Adrenal gland (tissue), 12 donors: Measurements from ENCODE around the gene ADSL. TPM values are rescaled to one million over a fixed set of nuclear protein-coding genes. Genes with fewer than 3 reads are reported as not detected.
A peak's percentile ranks its signal among the peaks of the same experiment; 100 is the strongest.

Source experiments
- DNase-seq, 7 donors: peaks; one replicate each; pipeline ENCODE4 v3.0.0-alpha.2; 2019 to 2020
- H3K27ac ChIP-seq, 5 donors: fragments of 200-600 bp; sonication (generic) in 4 of 5; 1 replicate in 3 of 5; 2 replicates in 2 of 5; pipeline versions ENCODE4 v1.5.1 to v1.8.0; 2016 to 2020; ENCODE audit warnings: mild to moderate bottlenecking in 1 of 5
- H3K27me3 ChIP-seq: fragments of 200-600 bp; 2 replicates; pipeline ENCODE4 v1.8.0; 2021
- H3K36me3 ChIP-seq, 2 donors: fragments of 200-600 bp; replicated peaks in 1 of 2; 1 replicate in 1 of 2; 2 replicates in 1 of 2; pipeline versions ENCODE4 v1.5.1 to v1.8.0; 2018 to 2022
- H3K4me1 ChIP-seq, 2 donors: fragments of 200-600 bp; replicated peaks in 1 of 2; 1 replicate in 1 of 2; 2 replicates in 1 of 2; pipeline versions ENCODE4 v1.5.1 to v1.8.0; 2018 to 2021
- H3K4me3 ChIP-seq, 4 donors: fragments of 200-600 bp; sonication (generic) in 3 of 4; one replicate each; pipeline ENCODE4 v1.5.1; 2016 to 2018
- H3K9me3 ChIP-seq, 3 donors: fragments of 200-600 bp; sonication (generic) in 1 of 3; replicated peaks in 1 of 3; 1 replicate in 2 of 3; 2 replicates in 1 of 3; pipeline versions ENCODE4 v1.5.1 to v1.8.0; 2016 to 2021
- CTCF ChIP-seq, 6 experiments: fragments of 450-650 bp in 4 of 6; fragments of 200-600 bp in 2 of 6; sonication (generic) in 1 of 6; IDR thresholded peaks; 1 replicate in 5 of 6; 2 replicates in 1 of 6; pipeline versions ENCODE4 v1.5.1 to v1.8.0; 2016 to 2021; ENCODE audit warnings: antibody characterized with exemption in 6 of 6, mild to moderate bottlenecking in 2 of 6, moderate library complexity in 1 of 6
- POLR2A ChIP-seq, 2 donors: fragments of 450-650 bp; IDR thresholded peaks; one replicate each; pipeline ENCODE4 v1.6.1; 2017; ENCODE audit warnings: antibody characterized with exemption in 2 of 2, mild to moderate bottlenecking in 2 of 2, moderate library complexity in 1 of 2
- WGBS, 4 donors: extraction: QIAGEN DNeasy Blood & Tissue Kit in 2 of 4; methylation state at CpG; one replicate each; pipeline versions ENCODE4 v1.1.5 to v1.1.7; 2013 to 2017; 5-methylcytosine and 5-hydroxymethylcytosine counted together
- intact Hi-C, 2 donors: fragments of 100-400 bp; cut with DNase I; formaldehyde crosslinking; loops; one replicate each; pipeline versions ENCODE4 v1.14.1 to v1.15.0; 2022 to 2023
- polyA plus RNA-seq, 3 donors: library from polyadenylated mRNA; stranded (reverse); fragments of 200-250 nt in 2 of 3; fragments of 350-450 nt in 1 of 3; fragmentation: Illumina TruSeq in 1 of 3; extraction: RNeasy Lipid Tissue Mini Kit (QIAGEN cat#74804) in 1 of 3; gene quantifications; one replicate each; pipeline ENCODE4 v1.2.3, GENCODE V29; 2013 to 2014
- total RNA-seq, 9 donors: library from RNA; depleted of rRNA in 4 of 9; stranded (reverse); fragments of >200 nt in 4 of 9; fragments of 120-200 nt in 1 of 9; fragmentation: NEBNext Ultra II Directional in 1 of 9; extraction: Animal tissue kit (Norgen Biotek cat#: 25700) in 1 of 9; gene quantifications; one replicate each; pipeline versions ENCODE4 v1.1.0 to v1.2.4, GENCODE V29; 2013 to 2023
- donor health status: healthy with polysubstance abuse.
- donor health status: Bipolar disorder and iron deficiency.
- donor health status: DM: yes; HTN: yes; CAD: no.
- donor health status: DM: no; HTN: no; CAD: no.
- donor health status: DM: no; HTN: no; CAD: no.
- donor health status: DM: yes; HTN: yes; CAD: no.

The ADSL gene
- total and polyA plus RNA-seq, 12 donors: 26.8 to 107 (median 57.5) TPM

- intact Hi-C loops: no loop called here
- Histone ChIP-seq H3K4me1 (peaks cover 0 to 6% of the 10 kb centered on the region in 2 donors), H3K36me3 (peaks cover 0 to 77% of the 10 kb centered on the region in 2 donors), H3K9me3 (no peaks in the 10 kb centered on the region), H3K27me3 (no peaks in the 10 kb centered on the region), H3K4me3 (no peak overlapping the region), H3K27ac (peak overlapping the region in 2 of 5 donors; percentile 38 to 65)
- TF ChIP-seq POLR2A (IDR thresholded peaks at IDR 0.05) (no peak), CTCF (IDR thresholded peaks at IDR 0.05) (no peak)
- no peak for DNase-seq
These were observed 32.3 kb upstream of the ADSL start for GRCh38 chr22:40314041-40314440.

DNA sequence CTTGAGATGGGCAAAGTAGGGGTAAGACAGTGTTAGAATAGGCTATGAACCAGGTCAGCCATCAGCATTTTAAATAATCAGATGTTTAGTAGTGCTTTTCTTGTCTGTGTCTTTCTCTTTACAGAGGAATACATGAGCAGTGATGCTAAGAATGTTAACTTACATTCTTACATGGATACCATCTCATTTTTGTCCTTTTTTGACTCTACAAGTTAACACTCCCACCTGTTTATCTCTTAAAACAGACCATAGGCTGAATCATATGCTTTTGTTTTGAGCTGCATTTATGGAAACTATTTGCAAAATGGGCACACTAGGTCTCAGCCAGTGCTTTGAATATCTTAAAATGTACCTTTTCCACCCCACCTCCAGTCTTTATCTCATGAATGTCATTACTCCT, 25.6 kb upstream of the ADSL start:
- Histone ChIP-seq H3K27ac (no peak overlapping the region), H3K4me3 (no peak overlapping the region), H3K9me3 (no peaks in the 10 kb centered on the region), H3K27me3 (no peaks in the 10 kb centered on the region), H3K36me3 (peaks cover 0 to 72% of the 10 kb centered on the region in 2 donors), H3K4me1 (no peaks in the 10 kb centered on the region)
- intact Hi-C loops: no loop called here
- DNase-seq: no peak
- TF ChIP-seq POLR2A (IDR thresholded peaks at IDR 0.05) (no peak), CTCF (IDR thresholded peaks at IDR 0.05) (no peak)

- Histone ChIP-seq H3K4me1 (no peaks in the 10 kb centered on the region), H3K9me3 (no peaks in the 10 kb centered on the region), H3K27me3 (no peaks in the 10 kb centered on the region), H3K36me3 (peaks cover 0 to 59% of the 10 kb centered on the region in 2 donors), H3K4me3 (no peak overlapping the region), H3K27ac (no peak overlapping the region)
- intact Hi-C loops: no loop called here
- TF ChIP-seq CTCF (IDR thresholded peaks at IDR 0.05): no peak
- no peak for TF ChIP-seq POLR2A (IDR thresholded peaks at IDR 0.05)
- WGBS, 4 donors: 58 to 73% (median 69%) methylated on average over 5 of the region's 5 CpGs
- no peak for DNase-seq
These were observed 24.3 kb upstream of the ADSL start for GRCh38 chr22:40322021-40322420.

GRCh38 chr22:40322818-40323447, 23.4 kb upstream of the ADSL start:
- H3K27me3 ChIP-seq: no peaks in the 10 kb centered on the region
- H3K36me3 ChIP-seq: peaks cover 0 to 50% of the 10 kb centered on the region in 2 donors
- peak in 1 of 7 donors; percentile 39 for DNase-seq
- TF ChIP-seq POLR2A (IDR thresholded peaks at IDR 0.05): no peak
- TF ChIP-seq CTCF (IDR thresholded peaks at IDR 0.05): no peak
- intact Hi-C loops: no loop called here
- 86 to 93% (median 90%) methylated on average over 8 to 17 of the region's 17 CpGs for WGBS, 4 donors
- no peak overlapping the region for H3K4me3 ChIP-seq
- no peaks in the 10 kb centered on the region for H3K9me3 ChIP-seq
- H3K27ac ChIP-seq: no peak overlapping the region
- H3K4me1 ChIP-seq: no peaks in the 10 kb centered on the region
